ENCODE results near the gene ACVR2A.

Gene ACVR2A

DNA sequence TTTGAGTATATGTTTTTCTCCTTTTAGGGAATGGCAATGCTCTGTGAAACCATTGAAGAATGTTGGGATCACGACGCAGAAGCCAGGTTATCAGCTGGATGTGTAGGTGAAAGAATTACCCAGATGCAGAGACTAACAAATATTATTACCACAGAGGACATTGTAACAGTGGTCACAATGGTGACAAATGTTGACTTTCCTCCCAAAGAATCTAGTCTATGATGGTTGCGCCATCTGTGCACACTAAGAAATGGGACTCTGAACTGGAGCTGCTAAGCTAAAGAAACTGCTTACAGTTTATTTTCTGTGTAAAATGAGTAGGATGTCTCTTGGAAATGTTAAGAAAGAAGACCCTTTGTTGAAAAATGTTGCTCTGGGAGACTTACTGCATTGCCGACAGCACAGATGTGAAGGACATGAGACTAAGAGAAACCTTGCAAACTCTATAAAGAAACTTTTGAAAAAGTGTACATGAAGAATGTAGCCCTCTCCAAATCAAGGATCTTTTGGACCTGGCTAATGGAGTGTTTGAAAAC lies 82.3 kb downstream of the ACVR2A start:
- no peak for DNase-seq

DNA sequence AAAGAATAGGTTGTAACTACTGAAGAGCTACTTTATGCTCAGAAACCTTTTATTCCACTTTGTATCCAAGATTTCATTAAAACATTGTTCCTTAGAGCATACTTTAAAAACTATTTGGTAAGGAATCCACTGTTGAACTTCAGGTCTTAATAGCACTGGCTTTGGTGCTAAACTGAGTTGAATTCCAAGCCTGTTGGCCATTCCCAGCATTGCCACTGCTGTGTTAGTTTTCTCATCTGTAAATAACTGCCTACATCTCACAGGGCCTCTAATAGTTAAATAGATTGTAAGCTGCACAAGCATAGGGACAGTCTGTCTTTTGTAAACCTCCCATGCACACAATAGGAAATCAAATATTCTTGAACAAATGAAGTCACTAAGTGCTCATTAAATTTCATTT lies 89.1 kb downstream of the ACVR2A start:
- DNase-seq, result no peak

DNA sequence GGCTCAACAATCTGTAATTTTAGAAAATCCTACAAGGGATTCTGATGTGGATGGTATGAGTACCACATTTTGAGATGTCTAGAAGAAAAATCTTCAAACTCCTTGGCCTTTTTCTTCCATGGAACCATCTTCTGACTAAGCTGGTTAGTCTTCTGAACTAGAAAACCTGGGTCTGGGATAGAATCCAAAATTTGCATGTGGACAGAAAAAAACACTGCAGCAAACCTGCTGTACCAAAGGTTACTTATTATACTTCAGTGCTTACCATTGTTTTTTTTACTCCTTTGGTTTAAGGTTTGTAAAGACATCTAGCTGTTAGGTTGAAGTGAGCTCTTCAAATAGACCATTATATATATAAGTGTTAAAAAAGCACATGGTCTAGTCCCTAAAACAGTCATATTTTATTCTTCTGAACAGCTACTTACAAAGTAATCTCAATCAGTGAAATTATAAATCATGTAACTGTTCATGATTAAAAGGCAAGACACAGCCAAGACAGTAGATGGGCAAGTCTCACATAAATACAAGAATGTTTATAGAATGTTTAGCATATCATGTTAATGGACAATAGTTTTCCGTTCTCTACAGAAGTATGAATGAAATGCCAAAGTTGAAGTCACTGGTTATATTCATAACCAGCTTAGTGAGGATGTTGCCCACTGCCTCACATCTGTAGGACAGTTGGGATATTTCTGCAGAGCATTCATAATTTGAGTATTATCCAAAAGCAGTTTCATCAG lies 90.2 kb downstream of the ACVR2A start:
- DNase-seq, result no peak

DNA sequence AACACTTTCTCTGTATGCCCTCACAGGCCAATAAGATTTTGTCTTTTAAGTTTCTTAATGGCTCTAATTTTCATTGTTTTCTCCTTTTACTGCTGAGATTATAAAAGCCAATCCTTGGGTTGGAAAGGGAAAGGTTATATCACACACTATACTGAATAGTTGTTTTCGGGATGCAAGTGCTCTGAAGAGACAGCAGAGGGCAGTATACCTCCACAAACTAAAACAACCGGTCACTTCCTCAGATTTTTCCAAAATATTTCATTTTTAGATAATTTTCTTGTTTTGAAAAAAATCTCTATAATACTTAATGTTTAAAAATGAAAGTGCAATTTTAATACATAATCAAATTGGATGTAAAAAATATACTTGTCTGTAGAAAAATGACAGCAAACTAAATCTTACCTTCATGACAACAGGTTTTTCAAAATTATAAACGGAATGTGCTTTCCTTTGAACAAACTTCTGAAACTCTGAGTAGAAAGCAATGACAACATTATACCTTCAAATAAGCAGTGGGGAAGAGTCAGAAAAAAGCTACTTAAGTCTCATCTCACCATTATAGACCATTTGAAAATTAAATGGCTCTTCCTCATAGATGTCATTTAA lies 93.0 kb downstream of the ACVR2A start:
- peak; percentile 37 for DNase-seq

DNA sequence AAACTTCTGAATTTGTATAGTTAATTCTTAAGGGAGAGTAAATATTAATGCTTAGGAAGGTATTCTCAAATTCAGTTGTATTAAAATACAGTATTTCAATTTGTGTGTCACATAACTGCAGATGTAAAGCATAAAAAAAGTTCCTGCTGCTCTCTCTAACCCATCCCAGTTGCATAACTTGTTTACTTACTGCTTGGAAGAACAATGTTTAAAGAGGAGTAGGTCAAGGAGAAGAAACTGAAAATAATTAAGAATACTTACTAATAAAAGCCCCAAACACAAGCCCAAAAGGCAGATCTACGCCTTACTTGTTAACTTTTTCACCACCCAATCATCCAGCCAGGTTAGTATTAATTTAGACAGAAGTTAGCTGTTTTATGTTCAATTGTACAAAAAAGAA lies 94.5 kb downstream of the ACVR2A start:
- no peak for DNase-seq

DNA sequence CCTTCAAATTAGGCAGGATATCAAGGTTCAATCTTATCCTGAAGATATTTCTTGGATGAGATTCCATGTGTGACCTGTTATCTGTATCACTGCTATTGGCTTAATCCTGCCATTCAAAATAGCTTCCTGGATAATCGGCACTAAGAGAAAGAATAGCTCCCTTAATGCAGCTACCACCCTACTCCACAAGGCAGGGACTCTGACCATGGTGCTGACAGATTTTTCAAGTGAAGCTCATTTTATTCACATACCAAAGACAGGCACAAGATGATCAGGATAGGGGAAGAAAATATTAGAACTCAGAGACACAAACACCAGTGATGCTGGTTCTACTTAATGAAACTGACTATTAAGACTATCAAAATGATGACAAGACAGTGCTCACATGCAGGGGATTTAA lies 100.8 kb downstream of the ACVR2A start:
- DNase-seq, result no peak

DNA sequence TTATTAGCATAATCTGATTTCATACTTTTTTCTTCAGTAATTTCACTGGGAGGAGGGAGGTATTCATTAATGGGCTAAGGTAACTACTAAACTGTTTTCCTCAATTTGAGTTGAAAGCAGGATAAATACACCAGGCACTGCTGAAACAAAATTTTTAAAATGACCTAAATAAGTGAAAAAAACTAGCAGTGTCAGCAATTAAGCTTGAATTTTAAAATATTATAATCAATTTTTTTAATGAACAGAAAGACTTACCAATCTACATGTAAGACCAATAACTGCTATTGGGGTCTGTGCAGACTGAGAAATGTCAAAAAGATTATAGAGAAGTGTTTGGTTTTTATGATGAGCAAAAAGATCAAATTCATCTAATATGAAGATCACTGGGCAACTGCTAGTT lies 107.3 kb downstream of the ACVR2A start:
- no peak for DNase-seq

DNA sequence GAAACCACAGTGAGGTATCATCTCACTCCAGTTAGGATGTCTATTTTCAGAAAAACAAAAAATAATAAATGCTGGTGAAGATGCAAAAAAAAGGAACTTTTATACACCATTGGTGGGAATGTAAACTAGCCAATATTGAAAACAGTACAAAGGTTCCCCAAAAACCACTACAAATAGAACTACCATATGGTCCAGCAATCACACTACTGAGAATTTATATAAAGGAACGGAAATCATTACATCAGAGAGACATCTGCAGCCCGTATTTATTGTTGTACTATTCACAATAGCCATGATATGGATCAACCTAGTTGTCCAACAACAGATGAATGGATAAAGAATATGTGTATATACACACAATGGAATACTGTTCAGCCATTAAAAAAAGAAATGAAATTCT lies 123.7 kb downstream of the ACVR2A start:
- DNase-seq, result no peak

DNA sequence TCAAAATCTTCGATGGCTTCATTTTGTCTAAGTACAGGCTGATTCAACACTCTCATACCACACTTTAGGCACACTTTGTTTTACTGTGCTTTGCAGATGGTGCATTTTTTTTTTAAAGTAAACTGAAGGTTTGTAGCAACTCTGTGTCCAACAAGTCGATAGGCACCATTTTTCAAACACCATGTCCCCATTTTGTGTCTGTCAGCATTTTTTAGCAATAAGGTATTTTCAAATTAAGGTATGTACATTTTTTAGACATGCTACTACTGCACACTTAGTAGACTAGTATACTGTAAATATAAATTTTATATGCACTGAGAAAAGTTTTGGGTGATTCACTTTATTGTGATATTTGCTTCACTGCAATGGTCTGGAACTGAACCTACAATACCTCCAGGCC lies 131.3 kb downstream of the ACVR2A start:
- DNase-seq, result no peak

DNA sequence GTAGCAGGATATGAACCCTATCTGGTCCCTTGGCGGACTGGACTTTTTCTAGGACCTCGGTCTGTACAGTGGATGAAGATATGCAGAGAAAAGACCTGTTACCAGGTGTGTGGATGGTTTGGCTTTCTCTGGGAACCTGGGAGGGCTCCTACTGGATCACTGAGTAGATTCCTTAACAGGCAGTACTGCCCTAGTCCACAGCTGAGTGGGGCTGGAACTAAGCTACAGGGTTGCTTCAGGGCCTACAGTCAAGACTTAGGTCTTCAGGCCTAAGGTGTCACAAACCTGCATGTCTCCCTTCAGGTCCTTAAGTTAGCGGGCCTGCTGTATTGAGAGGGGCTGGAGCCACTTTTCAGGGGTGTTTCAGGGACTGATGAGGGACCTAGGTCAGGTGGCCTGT lies 132.8 kb downstream of the ACVR2A start:
- DNase-seq, result no peak

Measured in NCI-H510A treated with DMSO at 0.1 percent for 48 hours (cell line).